SKM-1 treated with dmso at 0.1 percent for 144 hours (cell line): Measurements from ENCODE around the gene FGGY.
"Not testable (repeated sequence)": the region's sequence is repeated elsewhere in the genome, so short reads cannot be mapped to it uniquely, and the experiment has no call there.

Source experiments
- DNase-seq: peaks from one replicate; lab custom pipeline; 2025; ENCODE audit not compliant: unreplicated experiment; lab: John Stamatoyannopoulos, UW

FGGY gene

GRCh38 chr1:59285691-59286090 is 11.2 kb upstream of the FGGY start:
- DNase-seq = no peak

GRCh38 chr1:59288046-59288445 is 8.8 kb upstream of the FGGY start:
- DNase-seq = no peak

DNA sequence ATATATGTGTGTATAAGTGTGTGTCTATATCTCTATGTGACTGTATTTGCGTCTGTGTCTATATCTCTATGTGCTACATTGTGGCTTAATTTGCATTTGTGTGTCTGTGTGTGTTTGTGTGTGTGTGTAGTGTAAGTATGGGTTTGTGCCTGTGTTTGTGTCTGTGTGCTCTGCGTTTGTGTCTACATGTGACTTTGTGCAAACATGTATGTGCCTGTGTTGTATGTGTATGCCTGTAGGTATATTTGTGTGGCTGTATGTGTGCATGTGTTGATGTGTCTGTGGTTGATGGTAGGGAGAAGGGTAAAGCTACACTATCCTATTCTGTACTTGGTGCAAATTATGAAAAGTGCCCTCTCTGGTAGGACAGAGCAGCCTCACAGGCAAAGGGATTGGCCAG is 7.3 kb upstream of the FGGY start:
- DNase-seq = no peak

DNA sequence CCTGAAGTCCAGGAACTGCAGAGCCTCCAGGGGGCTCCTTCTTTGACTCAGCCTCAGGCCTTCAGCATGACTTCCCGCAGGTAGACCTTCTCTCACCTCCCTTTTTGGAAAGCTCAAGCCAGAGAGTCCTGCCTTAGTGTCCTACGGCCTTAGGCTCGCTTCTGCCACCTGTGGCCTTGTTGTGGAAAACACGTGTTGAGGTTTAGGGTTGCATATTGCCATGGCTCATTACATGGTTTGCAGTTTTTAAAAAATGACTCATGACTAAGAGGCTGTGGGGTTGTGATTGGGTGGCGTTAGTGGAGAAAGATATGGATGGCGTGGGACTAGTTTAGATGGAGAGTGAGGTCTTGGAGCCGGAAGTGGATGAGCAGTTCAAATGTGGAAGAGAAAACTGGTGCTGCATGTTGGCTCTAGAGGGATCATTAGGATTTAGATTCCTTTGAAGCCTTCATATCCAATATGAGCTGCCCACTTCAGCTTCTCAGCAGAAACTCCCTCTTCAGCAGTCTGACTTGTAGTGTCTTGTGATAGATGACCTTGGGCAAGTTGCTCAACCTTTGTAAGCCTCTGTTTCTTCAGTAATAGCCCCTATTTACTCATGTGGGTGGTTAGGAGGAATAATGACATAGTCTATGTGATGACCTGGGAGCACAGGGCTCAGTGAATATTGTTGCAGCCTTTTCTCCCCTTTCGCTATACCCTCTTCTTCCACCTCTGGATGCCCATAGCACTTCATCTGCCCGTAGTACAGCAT is 6.5 kb upstream of the FGGY start:
- peak; percentile 34 for DNase-seq

DNA sequence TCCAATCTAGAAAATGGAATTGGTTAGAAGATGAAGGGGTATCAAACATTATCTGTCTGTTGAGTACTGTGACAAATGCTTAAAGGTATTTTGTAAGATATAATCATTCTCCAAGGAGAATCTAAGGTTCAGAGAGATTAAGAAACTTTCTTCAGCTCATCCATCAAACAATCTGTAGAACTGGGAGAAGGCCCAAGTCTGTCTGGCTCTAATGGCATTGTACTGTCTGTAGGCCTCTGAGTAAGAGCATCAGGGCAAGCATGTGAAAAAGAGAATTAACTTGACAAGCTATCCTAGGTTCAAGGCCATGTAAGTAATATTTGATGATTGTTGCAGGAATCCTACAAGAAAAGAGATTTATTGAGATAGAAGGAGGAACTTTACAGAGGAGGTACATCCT is 5.3 kb upstream of the FGGY start:
- no peak for DNase-seq

GRCh38 chr1:59292562-59292961 is 4.3 kb upstream of the FGGY start:
- DNase-seq = peak; percentile 95

- no peak for DNase-seq
Observed at GRCh38 chr1:59293206-59293605, 3.7 kb upstream of the FGGY start.

- no peak for DNase-seq
Observed at GRCh38 chr1:59293849-59294248, 3.0 kb upstream of the FGGY start.

GRCh38 chr1:59294423-59294822 is 2.5 kb upstream of the FGGY start:
- no peak for DNase-seq

DNA sequence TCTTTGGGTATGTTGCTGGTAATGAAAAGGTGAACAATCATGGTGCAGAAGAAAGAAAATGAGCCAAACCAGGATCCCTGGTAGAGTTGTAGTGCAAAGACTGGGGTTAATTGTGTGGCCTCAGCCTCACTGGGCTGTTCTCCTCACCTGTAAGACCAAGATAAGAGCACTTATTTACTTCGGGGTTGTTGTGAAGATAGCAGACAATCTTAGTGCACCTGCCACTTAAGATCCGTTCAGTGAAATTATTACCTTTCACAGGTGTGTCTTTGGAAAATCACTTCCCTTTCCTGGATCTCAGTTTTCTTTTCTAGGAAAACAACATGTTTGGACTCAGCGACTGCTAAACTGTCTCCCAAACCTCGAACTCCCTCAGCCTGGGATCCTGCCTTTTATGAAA is 1.3 kb upstream of the FGGY start:
- DNase-seq = no peak

- no peak for DNase-seq
Observed at GRCh38 chr1:59298026-59298583, 1.2 kb downstream of the FGGY start.

DNA sequence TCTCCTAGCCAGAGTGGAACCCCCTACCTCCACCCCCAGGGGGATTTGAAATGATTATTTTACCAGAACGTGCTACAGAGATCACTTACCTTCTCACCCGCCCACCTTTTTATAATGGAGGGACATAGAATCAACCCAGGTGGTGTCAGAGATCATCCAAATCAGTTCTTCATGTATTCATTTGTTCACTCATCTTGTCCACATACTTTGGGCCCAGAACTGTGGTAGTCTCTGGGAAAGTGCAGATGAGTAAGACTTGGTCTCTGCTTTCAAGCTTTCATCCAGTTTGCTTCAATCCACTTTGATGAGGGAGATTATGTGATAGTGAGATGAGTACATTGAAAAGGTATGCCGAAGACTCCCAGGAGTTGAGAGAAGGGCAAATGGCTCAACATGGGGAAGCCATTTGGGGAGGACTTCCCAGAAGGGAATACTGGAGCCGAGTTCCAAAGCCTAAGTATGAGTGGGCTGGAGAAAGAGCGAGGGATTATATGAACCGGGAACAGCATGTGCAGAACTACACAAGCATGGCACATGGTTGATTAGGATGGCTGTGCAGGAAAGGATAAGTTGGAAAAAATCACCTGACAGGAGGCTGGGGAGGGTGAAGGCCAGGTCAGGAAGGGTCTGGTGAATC is 1.9 kb downstream of the FGGY start:
- no peak for DNase-seq

- not testable (repeated sequence) for DNase-seq
Observed at GRCh38 chr1:59299670-59300069, 2.8 kb downstream of the FGGY start.

DNA sequence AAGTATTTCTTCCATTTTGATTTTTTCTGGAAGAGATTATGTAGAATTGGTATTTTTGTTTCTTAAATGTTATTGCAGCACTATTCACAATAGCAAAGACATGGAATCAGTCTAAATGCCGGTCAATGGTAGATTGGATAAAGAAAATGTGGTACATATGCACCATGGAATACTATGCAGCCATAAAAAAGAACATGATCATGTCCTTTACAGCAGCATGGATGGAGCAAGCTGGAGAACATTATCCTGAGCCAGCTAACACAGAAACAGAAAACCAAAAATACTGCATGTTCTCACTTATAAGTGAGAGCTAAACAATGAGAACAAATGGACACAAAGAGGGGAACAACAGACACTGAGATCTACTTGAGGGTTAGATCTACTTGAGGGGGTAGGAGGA is 5.4 kb downstream of the FGGY start:
- DNase-seq = no peak

GRCh38 chr1:59302871-59303270 is 6.0 kb downstream of the FGGY start:
- no peak for DNase-seq

DNA sequence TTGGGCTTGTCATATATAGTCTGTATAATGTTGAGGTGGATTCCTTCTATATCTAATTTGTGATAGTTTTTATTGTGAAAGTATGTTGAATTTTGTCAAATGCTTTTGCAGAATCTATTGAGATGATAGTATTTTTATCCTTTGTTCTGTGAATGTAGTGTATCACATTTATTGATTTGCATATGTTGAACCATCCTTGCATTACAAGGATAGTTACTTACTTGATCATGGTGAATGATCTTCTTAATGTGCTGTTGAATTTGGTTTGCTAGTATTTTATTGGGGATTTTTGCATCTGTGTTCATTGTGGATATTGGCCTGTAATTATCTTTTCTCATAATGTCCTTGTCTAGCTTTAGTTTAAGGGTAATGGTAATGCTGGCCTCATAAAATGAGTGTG is 8.3 kb downstream of the FGGY start:
- no peak for DNase-seq

DNA sequence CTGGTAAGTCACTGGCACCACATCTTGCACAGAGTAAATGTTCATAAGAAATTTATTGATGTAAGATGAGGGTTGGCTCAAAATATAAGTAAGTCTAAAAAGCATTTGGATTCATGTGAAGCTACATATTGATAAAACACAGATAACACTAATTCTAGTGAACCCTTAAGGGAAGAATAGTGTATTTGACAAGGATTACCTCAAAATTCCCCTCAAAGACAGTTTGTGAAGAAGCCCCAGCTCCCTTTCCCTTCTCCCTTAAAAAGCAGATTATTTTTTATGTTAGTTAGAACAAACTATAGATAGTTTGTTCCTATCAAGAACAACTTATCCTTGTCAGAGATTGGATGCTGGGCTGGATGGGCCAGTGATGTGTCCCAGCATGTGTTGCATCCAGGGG is 10.7 kb downstream of the FGGY start:
- DNase-seq = no peak

DNA sequence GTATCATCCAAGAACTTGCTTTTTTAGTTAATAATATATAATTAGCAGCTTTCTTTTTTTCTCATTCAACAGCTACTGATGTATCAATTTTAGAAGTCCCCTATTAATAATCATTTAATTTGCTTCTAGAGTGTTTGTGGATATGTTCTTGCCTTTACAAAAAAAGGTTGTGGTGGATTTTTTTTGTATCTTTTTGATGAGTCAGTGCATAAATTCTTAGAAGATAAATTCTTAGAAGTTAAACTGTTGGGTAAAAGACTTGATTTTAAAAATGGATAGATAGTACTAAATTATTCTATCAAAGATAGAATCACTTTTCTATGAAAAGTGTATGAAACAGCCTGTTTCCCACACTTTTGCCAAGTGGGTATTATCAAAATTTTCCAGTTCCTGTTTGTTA is 11.9 kb downstream of the FGGY start:
- DNase-seq = no peak

GRCh38 chr1:59309392-59309791 is 12.5 kb downstream of the FGGY start:
- DNase-seq = no peak

DNA sequence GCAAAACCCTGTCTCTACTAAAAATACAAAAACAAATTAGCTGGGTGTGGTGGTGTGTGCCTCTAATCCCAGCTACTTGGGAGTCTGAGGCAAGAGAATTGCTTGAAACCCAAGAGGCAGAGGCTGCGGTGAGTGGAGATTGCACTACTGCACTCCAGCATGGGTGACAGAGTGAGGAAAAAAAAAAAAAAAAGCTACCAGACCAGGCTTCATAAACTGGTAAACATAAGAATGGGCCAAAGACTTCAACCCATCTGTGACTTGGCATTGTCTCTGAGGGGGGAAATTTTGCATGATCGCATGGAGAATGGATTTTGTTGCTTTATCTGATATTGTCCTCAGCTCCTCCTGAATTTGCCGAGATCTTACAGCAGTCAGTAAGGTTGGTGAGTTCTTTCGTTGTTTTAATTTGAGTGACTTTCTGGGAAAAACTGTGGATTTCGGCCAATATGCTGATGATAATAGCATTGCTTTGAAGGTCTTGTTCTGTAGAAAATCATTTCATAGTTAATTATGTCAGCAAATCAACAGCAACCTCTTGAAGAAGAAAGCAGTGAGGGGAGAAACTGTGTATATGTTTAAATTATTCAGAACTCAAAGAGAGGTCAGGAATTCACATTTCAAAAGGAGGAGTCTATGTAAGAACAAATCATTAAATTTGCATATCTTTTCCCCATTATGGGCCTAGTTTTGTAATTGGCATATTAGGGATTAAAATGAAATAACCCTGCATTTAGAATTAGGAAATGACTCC is 13.1 kb downstream of the FGGY start:
- DNase-seq = no peak

DNA sequence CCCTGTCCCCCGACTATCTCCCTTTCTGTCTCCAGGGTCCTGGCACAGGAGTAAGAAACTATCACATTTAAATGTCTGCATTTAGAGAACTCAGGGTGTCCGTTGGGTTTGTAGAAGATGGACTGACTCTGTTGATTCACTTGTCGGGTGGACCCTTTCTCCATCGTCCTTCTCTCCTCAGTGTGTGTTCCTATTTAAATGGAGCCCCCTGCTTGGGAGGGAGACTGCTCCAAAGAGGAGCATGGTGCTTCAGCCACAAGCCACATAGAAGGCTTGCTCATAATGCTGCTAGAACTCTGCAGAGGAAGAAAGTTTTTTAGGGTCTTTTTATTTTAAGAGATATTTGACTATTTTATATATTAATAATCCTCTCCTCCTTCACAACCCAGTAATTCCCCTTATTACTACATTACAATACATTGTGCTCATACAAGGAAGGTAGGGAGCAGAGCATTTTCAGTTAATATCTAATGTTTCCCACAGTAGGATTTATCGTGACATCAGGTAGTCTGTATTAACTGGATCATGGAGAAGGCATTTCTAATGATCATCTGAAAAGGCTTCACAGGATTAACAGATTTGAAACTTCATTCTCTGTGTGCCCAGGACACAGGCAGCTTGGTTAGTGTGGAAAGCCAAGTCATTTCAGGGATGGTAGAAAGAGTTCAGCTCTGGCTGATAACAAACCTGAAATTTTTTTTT is 13.8 kb downstream of the FGGY start:
- DNase-seq = no peak
